ENCODE results near the gene TAB2.

Gene TAB2

GRCh38 chr6:149371154-149371553 lies 53.6 kb downstream of the TAB2 start:
- DNase-seq (ENCODE audit: low spot score) = no peak

DNA sequence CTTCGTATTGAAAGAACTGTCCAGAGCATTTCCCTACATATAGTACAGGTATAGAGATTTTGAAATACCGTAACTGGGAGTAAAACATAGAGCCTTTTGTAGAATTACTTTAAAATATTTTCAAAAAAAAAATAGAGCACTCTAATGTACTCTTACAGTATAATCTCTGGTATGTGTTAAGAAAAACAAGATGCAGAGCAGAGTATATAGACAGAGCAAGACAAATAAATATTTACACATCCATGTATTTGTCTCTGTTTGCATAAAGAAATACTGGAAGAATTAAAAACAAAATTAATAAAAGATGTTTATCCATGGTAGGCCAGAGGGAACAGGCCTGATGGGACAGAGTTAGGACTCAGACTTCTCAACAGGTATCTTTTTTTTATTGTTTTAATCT lies 54.5 kb downstream of the TAB2 start:
- no peak for DNase-seq (ENCODE audit: low spot score)

DNA sequence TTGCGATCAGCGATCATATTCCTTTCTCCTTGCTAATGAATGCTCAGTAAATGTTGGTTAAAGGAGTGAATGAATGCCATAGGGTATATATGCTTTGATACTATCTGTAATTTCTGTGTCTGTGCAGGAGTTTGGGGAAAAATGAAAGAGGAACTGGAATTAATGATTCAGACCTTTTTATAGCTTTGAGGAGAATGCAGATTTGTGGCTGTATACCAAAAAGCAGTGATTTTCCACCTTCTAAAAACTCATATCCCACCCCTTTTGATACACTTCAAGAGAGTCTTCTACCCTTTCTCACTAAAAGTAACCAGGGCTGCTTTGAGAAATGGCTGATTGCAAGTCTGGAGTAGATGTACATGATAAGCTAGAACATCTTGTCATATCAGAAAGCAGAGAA lies 56.0 kb downstream of the TAB2 start:
- no peak for DNase-seq (ENCODE audit: low spot score)

GRCh38 chr6:149379977-149380376 lies 62.5 kb downstream of the TAB2 start:
- DNase-seq (ENCODE audit: low spot score) = no peak

DNA sequence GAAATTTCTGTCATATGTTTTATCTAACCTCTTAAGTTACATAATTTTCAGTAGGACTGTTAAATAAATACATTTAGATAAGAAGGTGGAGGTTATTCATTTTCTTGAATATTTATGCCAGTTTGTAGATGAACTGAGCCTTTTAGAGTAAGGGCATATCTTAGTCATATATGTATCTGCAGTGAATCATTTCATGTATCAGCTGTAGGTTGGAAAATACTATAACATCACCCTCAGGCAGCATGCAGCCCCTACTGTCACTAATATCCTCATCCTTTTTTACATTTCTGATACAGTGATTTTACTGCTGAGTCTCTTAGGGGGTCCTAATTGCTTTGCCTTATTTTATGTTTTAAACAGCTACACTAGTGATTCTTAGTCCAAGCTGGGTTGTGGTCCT lies 63.0 kb downstream of the TAB2 start:
- no peak for DNase-seq (ENCODE audit: low spot score)

DNA sequence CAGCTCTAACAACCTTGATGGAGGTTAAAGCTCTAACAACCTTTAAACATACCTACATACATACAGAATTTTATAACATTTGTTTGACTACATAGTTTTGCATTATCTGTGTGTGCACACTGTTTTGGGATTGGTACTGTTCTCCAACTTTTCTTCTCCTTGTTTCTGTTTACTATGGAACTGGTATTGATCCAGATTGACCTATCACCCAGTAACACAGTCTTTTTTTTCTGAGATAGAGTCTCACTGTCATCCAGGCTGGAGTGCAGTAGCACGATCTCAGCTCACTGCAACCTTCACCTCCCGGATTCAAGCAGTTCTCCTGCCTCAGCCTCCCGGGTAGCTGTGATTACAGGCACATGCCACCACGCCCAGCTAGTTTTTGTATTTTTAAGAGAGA lies 65.9 kb downstream of the TAB2 start:
- DNase-seq (ENCODE audit: low spot score) = no peak

- no peak for DNase-seq (ENCODE audit: low spot score)
Measured at GRCh38 chr6:149384464-149384863, 67.0 kb downstream of the TAB2 start.

GRCh38 chr6:149385998-149386646 lies 68.6 kb downstream of the TAB2 start:
- no peak for DNase-seq (ENCODE audit: low spot score)

DNA sequence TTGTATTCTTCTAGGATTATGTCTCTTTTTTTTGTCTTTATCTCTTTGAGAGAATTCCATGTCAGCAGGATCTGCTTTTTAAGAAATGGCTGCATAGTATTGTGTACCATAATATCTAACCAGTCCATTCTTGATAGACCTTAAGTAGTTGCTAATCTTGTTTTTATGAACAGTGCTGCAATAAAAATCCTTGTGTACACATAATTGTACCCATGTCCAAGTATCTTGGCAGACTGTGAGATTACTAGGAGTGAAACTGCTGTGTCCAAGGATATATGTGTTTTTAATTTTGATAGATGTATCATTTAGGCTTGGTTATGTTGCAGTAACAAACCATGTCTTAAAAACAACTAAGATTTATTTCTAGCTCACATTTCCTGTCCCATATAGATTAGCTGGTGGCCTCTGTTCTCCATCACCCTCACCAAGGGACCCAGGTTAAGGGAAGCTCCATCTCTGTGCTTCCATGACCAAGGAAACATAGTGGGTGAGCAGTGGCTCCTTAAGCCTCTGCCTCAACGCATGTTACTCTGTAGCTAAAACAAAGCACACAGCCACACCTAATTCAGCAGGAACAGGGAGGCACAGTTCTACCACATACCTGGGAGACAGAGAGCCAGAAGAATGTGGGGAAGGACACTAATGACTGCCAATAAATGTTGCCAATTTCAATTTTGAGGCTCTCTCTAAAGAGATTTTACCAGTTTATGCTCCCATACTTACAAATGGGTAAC lies 70.4 kb downstream of the TAB2 start:
- DNase-seq (ENCODE audit: low spot score) = no peak

GRCh38 chr6:149389509-149390297 lies 72.2 kb downstream of the TAB2 start:
- DNase-seq (ENCODE audit: low spot score) = no peak

- no peak for DNase-seq (ENCODE audit: low spot score)
Measured at GRCh38 chr6:149392093-149392492, 74.6 kb downstream of the TAB2 start.

DNA sequence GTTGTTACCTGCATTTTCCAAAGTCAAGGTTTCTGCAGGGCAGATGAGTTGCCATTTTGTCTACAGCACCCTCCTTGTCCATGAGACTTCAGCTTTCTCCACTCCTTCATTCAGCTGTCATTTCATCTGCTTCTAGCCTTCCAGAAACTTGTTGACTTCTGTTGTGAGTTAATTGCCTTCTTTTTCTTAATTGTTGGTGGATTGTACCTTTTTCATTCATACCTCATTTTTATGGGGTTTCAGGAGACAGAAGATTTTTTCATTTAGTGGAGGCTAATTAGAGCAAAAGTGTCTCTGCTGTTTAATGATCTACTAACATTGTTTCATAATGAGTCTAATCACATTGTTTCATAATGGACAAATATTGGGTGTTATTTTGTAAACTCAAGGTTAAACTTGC lies 75.0 kb downstream of the TAB2 start:
- DNase-seq (ENCODE audit: low spot score) = no peak

DNA sequence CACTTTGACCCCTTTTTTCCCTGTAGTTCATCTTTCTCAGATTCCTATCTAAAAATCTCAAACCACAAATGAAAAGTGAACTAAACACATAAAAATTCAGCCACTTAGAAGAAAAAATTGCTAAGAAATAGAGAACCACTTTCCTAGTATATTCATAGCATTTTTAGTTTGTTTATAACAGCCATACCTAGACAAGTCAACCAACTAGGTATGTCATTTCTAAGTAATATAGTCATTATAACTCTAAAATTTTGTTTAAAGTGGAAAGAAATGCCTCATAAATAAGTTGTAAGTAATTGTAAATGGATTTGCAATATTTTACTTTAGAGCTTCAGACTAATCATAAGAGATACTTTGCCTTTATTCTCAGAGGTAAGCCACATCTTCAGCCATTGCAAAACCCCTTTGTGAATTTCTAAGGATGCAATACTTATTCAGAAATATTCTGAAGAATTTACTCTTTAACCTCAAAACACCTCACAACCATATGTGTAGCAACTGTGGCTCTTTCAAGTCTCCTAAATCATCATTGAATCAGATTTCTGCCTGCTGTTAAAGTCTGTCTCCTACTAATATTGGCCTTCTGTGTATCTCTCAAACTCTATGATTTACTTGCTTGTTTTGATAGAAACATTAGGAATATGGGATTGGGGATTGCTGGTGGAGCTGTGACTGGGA lies 75.6 kb downstream of the TAB2 start:
- no peak for DNase-seq (ENCODE audit: low spot score)

DNA sequence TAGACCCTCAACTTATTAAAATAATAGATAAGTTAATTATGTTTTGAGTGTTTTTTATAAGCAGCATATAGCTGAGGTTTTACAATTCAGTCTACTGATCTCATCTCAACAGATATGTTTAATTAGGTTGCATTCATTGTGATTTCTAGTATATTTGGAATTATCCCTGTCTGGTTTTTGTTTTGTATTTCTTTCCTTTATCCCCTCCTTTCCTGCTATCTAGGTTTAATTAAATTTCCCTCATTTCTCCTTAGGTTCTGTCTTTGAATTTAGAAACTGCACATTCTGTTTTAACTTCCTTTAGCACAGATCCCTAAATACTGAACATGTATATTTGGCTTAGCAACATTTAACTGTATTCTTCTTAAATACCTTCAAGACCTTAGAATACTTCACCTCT lies 77.7 kb downstream of the TAB2 start:
- no peak for DNase-seq (ENCODE audit: low spot score)

GRCh38 chr6:149397384-149397783 lies 79.9 kb downstream of the TAB2 start:
- DNase-seq (ENCODE audit: low spot score) = no peak

GRCh38 chr6:149400050-149400449 lies 82.5 kb downstream of the TAB2 start, which contains the start of gene SUMO4:
TSS of gene SUMO4 (plus strand) at chr6:149400262. CDS start at chr6:149400392, 130 bp downstream.
- no peak for DNase-seq (ENCODE audit: low spot score)

DNA sequence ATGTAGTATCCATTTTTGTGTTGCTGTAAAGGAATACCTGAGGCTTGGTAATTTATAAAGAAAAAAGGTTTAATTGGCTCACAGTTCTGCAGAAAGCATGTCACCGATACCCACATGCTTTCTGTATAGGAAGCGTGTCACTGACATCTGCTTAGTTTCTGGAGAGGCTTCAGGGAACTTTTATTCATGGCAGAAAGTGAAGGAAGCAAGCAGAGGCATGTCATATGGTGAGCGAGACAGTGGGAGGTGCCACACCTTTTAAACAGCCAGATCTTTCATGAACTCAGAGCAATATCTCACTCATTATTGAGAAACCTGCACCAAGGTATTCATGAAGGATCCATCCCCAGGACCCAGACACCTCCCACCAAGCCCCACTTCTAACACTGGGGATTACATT lies 86.0 kb downstream of the TAB2 start:
- DNase-seq (ENCODE audit: low spot score) = no peak

DNA sequence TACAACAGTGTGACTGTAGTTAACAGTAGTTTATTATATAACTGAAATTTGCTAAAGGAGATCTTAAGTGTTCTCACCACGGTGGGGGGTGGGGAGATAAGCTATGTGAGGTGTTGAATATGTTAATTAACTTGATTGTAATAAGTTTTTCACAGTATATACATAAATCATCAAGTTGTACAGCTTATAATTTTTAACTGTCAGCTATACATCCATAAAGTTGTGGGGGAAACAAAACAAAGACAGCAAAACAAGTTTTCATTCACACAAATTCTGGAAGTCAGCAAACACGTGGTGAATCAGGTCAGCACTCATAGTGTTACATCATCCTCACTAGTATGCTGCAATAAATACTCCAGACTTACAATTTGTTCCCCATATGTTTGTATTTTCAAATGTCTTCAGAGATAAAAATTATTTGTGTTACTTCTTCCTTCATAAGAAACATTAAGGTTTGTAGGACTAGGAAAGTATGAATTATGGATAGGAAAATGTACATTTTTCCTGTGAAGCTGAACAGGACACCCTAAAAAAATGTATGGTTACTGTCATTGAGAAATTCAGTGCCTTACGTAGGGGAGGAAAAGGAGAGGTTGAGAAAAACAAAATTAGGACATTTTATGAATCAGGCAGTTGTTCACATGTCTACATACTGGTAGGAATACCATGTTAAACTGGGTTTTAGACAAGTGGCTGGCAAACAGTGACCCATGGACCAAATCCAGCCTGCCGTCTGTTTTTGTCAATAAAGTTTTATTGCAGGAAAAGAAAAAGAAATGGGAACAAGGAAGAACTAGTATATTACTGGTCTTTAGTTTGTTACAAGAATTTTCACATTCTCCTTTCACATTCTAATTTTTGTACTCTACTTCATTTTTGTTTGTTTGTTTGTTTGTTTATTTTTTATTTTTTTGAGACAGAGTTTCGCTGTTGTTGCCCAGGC lies 88.6 kb downstream of the TAB2 start:
- DNase-seq (ENCODE audit: low spot score) = no peak

DNA sequence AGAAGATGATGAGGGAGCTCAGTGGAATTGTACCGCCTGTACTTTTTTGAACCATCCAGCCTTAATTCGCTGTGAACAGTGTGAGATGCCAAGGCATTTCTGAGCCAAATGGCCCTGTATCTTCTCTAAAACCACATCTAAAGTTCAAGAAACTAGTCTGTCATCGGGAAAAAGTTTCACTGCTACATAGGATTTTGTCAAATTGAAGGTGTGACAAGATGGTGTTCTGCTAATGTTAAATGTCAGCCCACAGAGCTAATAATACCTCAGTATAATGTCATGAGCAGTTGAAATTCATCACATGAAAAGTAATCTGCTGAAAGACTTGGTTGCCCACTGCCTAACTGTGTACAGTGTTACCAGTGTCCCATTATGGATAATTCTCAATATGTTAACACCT lies 92.1 kb downstream of the TAB2 start:
- DNase-seq (ENCODE audit: low spot score) = no peak

DNA sequence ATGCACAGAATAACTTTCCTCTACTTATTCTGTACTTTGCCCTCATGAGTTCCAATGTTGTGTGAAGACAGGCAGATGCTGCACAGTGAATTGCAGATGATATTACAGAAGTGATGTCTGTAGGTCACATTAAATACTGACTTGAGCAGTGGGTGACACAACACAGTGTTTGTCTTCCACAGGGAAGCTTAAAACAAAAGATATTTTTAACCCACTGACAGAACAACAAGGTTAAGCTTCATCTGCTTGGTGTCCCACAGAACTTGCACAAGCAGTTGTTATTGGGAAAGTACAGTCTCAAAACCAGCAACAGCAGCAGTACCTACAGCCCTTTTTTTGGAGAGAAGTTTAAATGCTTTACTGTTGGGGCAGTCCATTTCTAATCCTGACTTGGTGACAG lies 93.0 kb downstream of the TAB2 start:
- no peak for DNase-seq (ENCODE audit: low spot score)

GRCh38 chr6:149414009-149414408 lies 96.5 kb downstream of the TAB2 start:
- no peak for DNase-seq (ENCODE audit: low spot score)
